K562 (cell line): Measurements from ENCODE around the gene TUFM. TPM values are rescaled to one million over a fixed set of nuclear protein-coding genes. Genes with fewer than 3 reads are reported as not detected.

Experiments
- ATAC-seq: fragments of 200-7000 bp; cut with Tn5 transposase; 3 replicates; pipeline ENCODE4 v1.9.1; 2020; ENCODE audit warnings: moderate library complexity
- BruUV-seq: library from RNA; stranded (reverse); fragments of 400-500 nt; replicated peaks from 2 replicates; lab custom pipeline; 2021; lab: Mats Ljungman, UMichigan
- CTCF ChIA-PET: fragments of 300-600 bp; formaldehyde crosslinking; extraction: SDS; loops from one replicate; lab custom pipeline; 2021; ENCODE audit warnings: low intra/inter-chr PET ratio; lab: Yijun Ruan, JAX
- POLR2A ChIA-PET: fragments of 300-600, 350-650 bp; sonication (Branson Sonifier 250); formaldehyde crosslinking; extraction: SDS; loops from one replicate; lab custom pipeline; 2021; ENCODE audit warnings: antibody characterized with exemption, inconsistent platforms; lab: Yijun Ruan, JAX
- DNase-seq, 4 experiments: peaks; one replicate each; pipeline versions ENCODE4 v3.0.0 to v3.0.0-alpha.2; 2011 to 2018; ENCODE audit warnings: low spot score in 3 of 4, mixed read lengths in 3 of 4; ENCODE audit errors: extremely low read depth in 1 of 4
- FAIRE-seq: peaks from 2 replicates; lab custom pipeline; 2011; peaks lifted over from hg19 to GRCh38; lab: Jason Lieb, UNC
- H2AFZ ChIP-seq: 2 replicates; pipeline ENCODE4 v1.6.0; 2011; ENCODE audit warnings: low read depth, low read length, control low read depth, inconsistent platforms
- H3K27ac ChIP-seq: fragments of 200-600 bp; 3 replicates; pipeline ENCODE4 v1.8.0; 2011; ENCODE audit warnings: low read depth, mild to moderate bottlenecking, control low read depth, inconsistent platforms, low read length, moderate library complexity, mixed read lengths; ENCODE audit errors: extremely low read depth
- H3K27me3 ChIP-seq, 2 experiments: fragments of 300-600 bp in 1 of 2; 2 replicates in 1 of 2; 3 replicates in 1 of 2; pipeline versions ENCODE4 v1.6.0 to v1.8.0; 2011; ENCODE audit warnings: inconsistent platforms in 2 of 2, low read length in 2 of 2, mild to moderate bottlenecking in 1 of 2, mixed read lengths in 1 of 2, moderate library complexity in 1 of 2; ENCODE audit not compliant: control insufficient read depth in 2 of 2, insufficient read depth in 2 of 2
- H3K36me3 ChIP-seq: fragments of 300-600 bp; 3 replicates; pipeline ENCODE4 v1.8.0; 2011; ENCODE audit warnings: mild to moderate bottlenecking, low read length, inconsistent platforms; ENCODE audit not compliant: control insufficient read depth, insufficient read depth
- H3K4me1 ChIP-seq, 2 experiments: fragments of 200-600 bp in 1 of 2; replicated peaks in 1 of 2; 2 replicates in 1 of 2; 3 replicates in 1 of 2; pipeline versions ENCODE4 v1.5.1 to v1.8.0; 2011; ENCODE audit warnings: inconsistent platforms in 2 of 2, low read length in 2 of 2, mild to moderate bottlenecking in 1 of 2, mixed read lengths in 1 of 2, moderate library complexity in 1 of 2; ENCODE audit not compliant: control insufficient read depth in 2 of 2, insufficient read depth in 2 of 2
- H3K4me2 ChIP-seq: 2 replicates; pipeline ENCODE4 v1.6.1; 2011; ENCODE audit warnings: low read length, control low read depth, inconsistent platforms, mixed read lengths; ENCODE audit not compliant: insufficient read depth
- H3K4me3 ChIP-seq: fragments of 200-600 bp; sonication (generic), shearing (Covaris generic); 2 replicates; pipeline ENCODE4 v1.5.1; 2016; ENCODE audit warnings: control low read depth, inconsistent platforms
- H3K79me2 ChIP-seq: fragments of 200-600 bp; 3 replicates; pipeline ENCODE4 v1.8.0; 2011; ENCODE audit warnings: low read length, inconsistent platforms; ENCODE audit not compliant: control insufficient read depth, insufficient read depth
- H3K9ac ChIP-seq, 2 experiments: 2 replicates each; pipeline versions ENCODE4 v1.6.0 to v1.6.1; 2011; ENCODE audit warnings: low read depth in 2 of 2, low read length in 2 of 2, control low read depth in 1 of 2, inconsistent platforms in 1 of 2, mild to moderate bottlenecking in 1 of 2, mixed read lengths in 1 of 2; ENCODE audit not compliant: insufficient read depth in 1 of 2
- H3K9me1 ChIP-seq: one replicate; pipeline ENCODE4 v1.6.0; 2011; ENCODE audit warnings: inconsistent platforms, mild to moderate bottlenecking, low read length, moderate library complexity; ENCODE audit not compliant: control insufficient read depth, insufficient read depth
- H3K9me3 ChIP-seq: replicated peaks from 2 replicates; pipeline ENCODE4 v1.5.1; 2011; ENCODE audit warnings: low read depth, low read length, inconsistent platforms; ENCODE audit not compliant: control insufficient read depth, insufficient read depth
- H4K20me1 ChIP-seq: replicated peaks from 2 replicates; pipeline ENCODE4 v1.6.1; 2011; ENCODE audit warnings: low read length, inconsistent platforms, mixed read lengths; ENCODE audit not compliant: control insufficient read depth, insufficient read depth
- BRCA1 ChIP-seq, 2 experiments: fragments of 450-650 bp in 1 of 2; sonication (generic) in 1 of 2; formaldehyde crosslinking in 1 of 2; IDR thresholded peaks; 2 replicates each; pipeline versions ENCODE4 v1.5.0 to v1.6.1; 2017 to 2020; ENCODE audit warnings: mild to moderate bottlenecking in 1 of 2, missing genetic modification reagents in 1 of 2
- CC2D1A ChIP-seq: fragments of 450-650 bp; IDR thresholded peaks from 2 replicates; pipeline ENCODE4 v1.6.1; 2017; ENCODE audit warnings: mild to moderate bottlenecking
- ETS1 ChIP-seq: conservative IDR thresholded peaks from 2 replicates; pipeline ENCODE4 v1.6.1; 2011; ENCODE audit warnings: low read depth, mild to moderate bottlenecking, low read length; ENCODE audit not compliant: control insufficient read depth
- EWSR1 ChIP-seq: fragments of 450-650 bp; IDR thresholded peaks from 2 replicates; pipeline ENCODE4 v1.6.1; 2018; ENCODE audit warnings: borderline replicate concordance, mild to moderate bottlenecking, low read depth, moderate library complexity; ENCODE audit not compliant: partially characterized antibody
- KLF1 ChIP-seq: fragments of 450-650 bp; IDR thresholded peaks from 2 replicates; pipeline ENCODE4 v1.6.1; 2016; ENCODE audit warnings: missing genetic modification characterization, missing compliant biosample characterization
- NCOA6 ChIP-seq: fragments of 450-650 bp; IDR thresholded peaks from 2 replicates; pipeline ENCODE4 v1.6.1; 2017; ENCODE audit warnings: mild to moderate bottlenecking
- NELFE ChIP-seq: IDR thresholded peaks from 2 replicates; pipeline ENCODE4 v1.6.1; 2011; ENCODE audit warnings: mild to moderate bottlenecking; ENCODE audit not compliant: insufficient read depth, insufficient read length
- NFIC ChIP-seq: fragments of 450-650 bp; IDR thresholded peaks from 2 replicates; pipeline ENCODE4 v1.6.1; 2017; ENCODE audit warnings: mild to moderate bottlenecking, inconsistent platforms
- PHF8 ChIP-seq: fragments of 200-600 bp; sonication (generic); IDR thresholded peaks from 2 replicates; pipeline ENCODE4 v1.6.1; 2012; ENCODE audit warnings: mixed run types, mild to moderate bottlenecking, inconsistent platforms, low read length, moderate library complexity, borderline replicate concordance
- POLR2A ChIP-seq: fragments of 450-650 bp; conservative IDR thresholded peaks from 2 replicates; pipeline ENCODE4 v1.6.1; 2016
- RBBP5 ChIP-seq: fragments of 200-600 bp; sonication (generic); IDR thresholded peaks from 2 replicates; pipeline ENCODE4 v1.6.1; 2012; ENCODE audit warnings: borderline replicate concordance, mild to moderate bottlenecking, low read length, control low read depth, inconsistent platforms; ENCODE audit not compliant: insufficient read depth, poor library complexity, severe bottlenecking
- SAP30 ChIP-seq: fragments of 200-600 bp; sonication (generic); IDR thresholded peaks from 2 replicates; pipeline ENCODE4 v1.6.1; 2012; ENCODE audit warnings: borderline replicate concordance, low read depth, mild to moderate bottlenecking, moderate library complexity, low read length, control low read depth, inconsistent platforms; ENCODE audit not compliant: insufficient read depth, poor library complexity, severe bottlenecking
- SUPT5H ChIP-seq: fragments of 450-650 bp; IDR thresholded peaks from 2 replicates; pipeline ENCODE4 v1.6.1; 2016
- ZBTB7A ChIP-seq: IDR thresholded peaks from 2 replicates; pipeline ENCODE4 v1.6.1; 2011; ENCODE audit warnings: low read depth, mild to moderate bottlenecking, low read length, moderate library complexity, borderline replicate concordance; ENCODE audit not compliant: control insufficient read depth
- ZNF12 ChIP-seq: sonication (generic); formaldehyde crosslinking; IDR thresholded peaks from 2 replicates; pipeline ENCODE4 v1.4.0; 2020; ENCODE audit warnings: mild to moderate bottlenecking, missing genetic modification reagents
- ZNF586 ChIP-seq: fragments of 450-650 bp; formaldehyde crosslinking; conservative IDR thresholded peaks from 2 replicates; pipeline ENCODE4 v1.4.0; 2020; ENCODE audit warnings: mild to moderate bottlenecking, moderate library complexity
- ZNF740 ChIP-seq, 3 experiments: fragments of 200-800 bp in 1 of 3; sonication (Bioruptor generic) in 1 of 3; sonication (generic) in 1 of 3; formaldehyde crosslinking in 1 of 3; IDR thresholded peaks; 2 replicates each; pipeline versions ENCODE4 v1.6.1 to v1.8.0; 2016 to 2022; ENCODE audit warnings: mild to moderate bottlenecking in 2 of 3, missing compliant biosample characterization in 2 of 3, missing genetic modification characterization in 2 of 3, missing genetic modification reagents in 1 of 3
- WGBS: fragments of 100-300 bp; shearing (Covaris generic); methylation state at CpG from one replicate; pipeline ENCODE4 v1.1.6; 2016; ENCODE audit warnings: low coverage, mixed read lengths; ENCODE audit not compliant: insufficient coverage; ENCODE audit errors: missing lambda C conversion rate; 5-methylcytosine and 5-hydroxymethylcytosine counted together
- in situ Hi-C: fragments of 300-500 bp; cut with MboI; formaldehyde crosslinking; loops from 4 replicates; pipeline ENCODE4 v1.15.0; 2018; ENCODE audit warnings: inconsistent platforms, mixed read lengths
- intact Hi-C: fragments of 100-400 bp; cut with micrococcal nuclease; formaldehyde crosslinking; loops from 2 replicates; pipeline ENCODE4 v1.14.2; 2022
- polyA plus RNA-seq, 8 experiments: library from polyadenylated mRNA; depleted of rRNA in 4 of 8; stranded (reverse) in 5 of 8; unstranded in 3 of 8; fragments of >200 nt; fragmentation: Nextera tagmentation in 2 of 8; fragmentation: Illumina TruSeq in 1 of 8; extraction: Ambion mirVana in 2 of 8; extraction: Trizol in 1 of 8; gene quantifications; 2 replicates each; pipeline versions ENCODE4 v1.2.1 to v1.2.3, GENCODE V29; 2011 to 2014; ENCODE audit warnings: inconsistent platforms in 1 of 8, missing spikeins in 1 of 8
- total RNA-seq, 7 experiments: library from RNA; depleted of rRNA in 6 of 7; stranded (reverse); fragments of >200 nt in 6 of 7; fragmentation: Illumina TruSeq in 2 of 7; extraction: Trizol in 2 of 7; gene quantifications; 2 replicates each; pipeline versions ENCODE4 v1.2.1 to v1.2.3, GENCODE V29; 2011 to 2021; ENCODE audit warnings: low replicate concordance in 1 of 7

Gene TUFM
- total and polyA plus RNA-seq, 9 of the 15 experiments (the other 6 are each of a cell fraction or from before 2014, with no cell fraction given): 34.1 to 434 (median 256) TPM

- DNase-seq (no peak), FAIRE-seq (no peak), ATAC-seq (peak; percentile 61)
- Histone ChIP-seq H3K4me3 (peak overlapping the region; percentile 82), H3K9me1 (no peaks in the 10 kb centered on the region), H4K20me1 (no peaks in the 10 kb centered on the region), H3K4me2 (peak overlapping the region; percentile 84), H3K9me3 (no peaks in the 10 kb centered on the region), H3K27me3 (no peaks in the 10 kb centered on the region; a peak in 1 of 5 replicates), H3K4me1 (peaks cover 11 to 69% of the 10 kb centered on the region in 2 experiments; a peak in 4 of 5 replicates), H3K79me2 (peaks cover 9% of the 10 kb centered on the region), H2AFZ (peak overlapping the region; percentile 93), H3K9ac (peak overlapping the region; percentile 70 to 89), H3K36me3 (peaks cover 6% of the 10 kb centered on the region; the same call in 1 of the 3 replicates), H3K27ac (peak overlapping the region; percentile 61; the same call in 2 of the 3 replicates)
- in situ Hi-C loops (no loop called here), intact Hi-C loops (no loop called here)
- TSS peak; percentile 93 for BruUV-seq
- 0% methylated on average over 16 of the region's 27 CpGs for WGBS
- TF ChIP-seq NFIC (peak; percentile 40), NCOA6 (peak; percentile 79; the same call in 1 of the 2 replicates), BRCA1 (IDR thresholded peaks at IDR 0.05) (no peak), BRCA1 (CRISPR knock-in tag; IDR thresholded peaks at IDR 0.05) (0 out of 2 replicates have a peak, but pooled peaks have one; percentile 44), EWSR1 (no peak), NELFE (no peak), KLF1 (tag) (no peak), ETS1 (0 out of 2 replicates have a peak, but pooled peaks have one; percentile 43), PHF8 (peak; percentile 76; the same call in 1 of the 2 replicates), ZNF12 (CRISPR knock-in tag) (no peak; the same call in 1 of the 2 replicates), CC2D1A (no peak), RBBP5 (peak; percentile 49), SAP30 (peak; percentile 28), POLR2A (peak; percentile 78), ZNF586 (CRISPR knock-in tag) (no peak), ZNF740 (CRISPR knock-in tag; IDR thresholded peaks at IDR 0.05) (0 out of 2 replicates have a peak, but pooled peaks have one; percentile 14), ZNF740 (tag; IDR thresholded peaks at IDR 0.05) (no peak), ZBTB7A (0 out of 2 replicates have a peak, but pooled peaks have one; percentile 47), SUPT5H (0 out of 2 replicates have a peak, but pooled peaks have one; percentile 65)
- CTCF ChIA-PET: no interaction called here
- POLR2A ChIA-PET: interaction anchor here (0.6 to 2.1 kb wide), 8 partner anchors 8 to 66 kb away, joined by 3 to 6 read pairs (median 4); partner anchors contain the start of gene SH2B1
These were observed 33.2 kb upstream of the TUFM start for GRCh38 chr16:28879261-28879840.
